ENCODE measurements around the gene OR2T6.

Gene OR2T6

GRCh38 chr1:248372394-248372793, 3.2 kb upstream of the OR2T6 start:
- no peak for DNase-seq (ENCODE audit: low read depth)
- H3K4me3 ChIP-seq (ENCODE audit: low read length): no peak overlapping the region
- no peak for TF ChIP-seq CTCF (IDR thresholded peaks at IDR 0.05; ENCODE audit: insufficient read depth, low read depth, low read length, missing control alignments)

DNA sequence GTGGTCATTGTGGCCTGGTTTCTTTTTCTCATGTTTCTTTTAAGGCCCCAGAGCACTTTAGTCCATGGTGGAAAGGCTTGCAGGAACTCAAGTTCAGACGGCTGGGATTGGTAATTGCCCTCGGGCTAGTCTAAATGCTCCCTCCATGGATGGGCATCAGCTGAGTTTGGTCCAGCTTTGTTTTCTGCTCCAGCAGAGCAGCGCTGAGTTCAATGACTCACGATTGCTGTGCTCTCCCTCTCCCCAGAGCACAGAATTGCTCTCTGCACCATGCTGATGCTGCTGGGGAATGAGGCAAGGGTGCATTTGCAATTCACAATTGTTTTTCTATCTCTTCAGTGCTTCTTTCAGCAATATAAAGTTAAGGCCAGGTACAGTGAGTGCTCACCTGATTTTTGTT, 1.8 kb upstream of the OR2T6 start:
- no peak overlapping the region for H3K4me3 ChIP-seq (ENCODE audit: low read length)
- no peak for DNase-seq (ENCODE audit: low read depth)
- TF ChIP-seq CTCF (IDR thresholded peaks at IDR 0.05; ENCODE audit: insufficient read depth, low read depth, low read length, missing control alignments): no peak

DNA sequence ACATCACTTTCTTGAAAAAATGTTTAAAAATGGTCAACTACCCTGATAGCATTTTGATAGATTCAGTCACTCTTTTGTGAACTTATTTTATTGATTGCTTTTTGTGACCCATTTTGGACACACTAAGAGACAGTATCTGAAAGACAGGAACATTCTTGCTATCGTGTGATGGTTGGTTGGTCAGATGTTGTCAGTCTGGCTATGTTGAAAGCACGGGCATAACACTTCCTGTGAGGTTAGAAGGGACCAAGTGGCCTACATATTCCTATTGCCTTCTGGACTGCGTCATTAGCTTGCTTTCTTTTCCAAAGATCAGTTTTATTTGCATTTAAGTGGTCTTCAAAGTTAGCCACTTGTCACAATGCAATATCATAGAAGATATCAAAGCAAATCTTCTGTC, 1.4 kb downstream of the OR2T6 start:
- no peak overlapping the region for H3K4me3 ChIP-seq (ENCODE audit: low read length)
- TF ChIP-seq CTCF (IDR thresholded peaks at IDR 0.05; ENCODE audit: insufficient read depth, low read depth, low read length, missing control alignments): no peak
- no peak for DNase-seq (ENCODE audit: low read depth)

DNA sequence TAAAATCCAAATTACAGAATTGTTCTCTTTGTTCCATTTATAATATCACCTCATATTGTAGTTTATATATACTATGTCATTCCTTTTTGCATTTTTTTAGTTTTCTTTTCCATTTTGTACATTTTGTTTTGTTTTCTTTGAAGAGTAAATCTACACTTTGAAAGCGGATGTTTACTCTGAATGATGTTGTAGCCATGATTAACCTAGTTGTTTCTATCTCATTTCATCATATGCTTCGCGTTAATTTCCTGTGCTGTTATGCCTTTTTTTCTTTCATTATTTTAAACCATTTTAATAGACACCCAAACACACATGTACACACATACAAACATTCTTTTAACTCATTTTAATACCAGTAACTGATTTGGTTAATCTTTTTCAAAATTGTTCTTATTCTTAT, 5.3 kb downstream of the OR2T6 start:
- no peak overlapping the region for H3K4me3 ChIP-seq (ENCODE audit: low read length)
- TF ChIP-seq CTCF (IDR thresholded peaks at IDR 0.05; ENCODE audit: insufficient read depth, low read depth, low read length, missing control alignments): no peak
- DNase-seq (ENCODE audit: low read depth): no peak

DNA sequence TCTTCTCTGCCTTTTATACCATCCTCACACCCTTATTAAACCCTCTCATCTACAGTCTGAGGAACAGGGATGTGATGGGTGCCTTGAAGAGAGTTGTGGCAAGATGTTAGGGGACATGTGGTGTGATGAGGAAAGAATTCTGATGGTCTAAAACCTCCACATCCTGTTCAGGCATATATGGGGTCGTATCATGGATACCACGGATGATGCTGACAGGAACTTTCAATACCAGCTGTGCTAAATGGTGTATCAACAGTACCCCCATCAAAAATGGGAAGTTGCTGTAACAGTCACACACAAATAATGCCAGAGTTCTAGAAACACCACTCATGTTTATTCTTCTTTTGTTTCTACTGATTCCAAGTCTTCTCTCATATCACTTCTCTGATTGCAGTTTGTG, 12.9 kb downstream of the OR2T6 start:
- no peak for DNase-seq (ENCODE audit: low read depth)
- no peak overlapping the region for H3K4me3 ChIP-seq (ENCODE audit: low read length)
- TF ChIP-seq CTCF (IDR thresholded peaks at IDR 0.05; ENCODE audit: insufficient read depth, low read depth, low read length, missing control alignments): no peak

GRCh38 chr1:248393050-248393449, 17.5 kb downstream of the OR2T6 start:
- H3K4me3 ChIP-seq (ENCODE audit: low read length): no peak overlapping the region
- DNase-seq (ENCODE audit: low read depth): no peak
- TF ChIP-seq CTCF (IDR thresholded peaks at IDR 0.05; ENCODE audit: insufficient read depth, low read depth, low read length, missing control alignments): no peak

GRCh38 chr1:248402748-248403147, 27.2 kb downstream of the OR2T6 start, which contains the start of gene OR2T1:
Gene OR2T1, plus strand, starts transcription at chr1:248403048. Its CDS starts 3,100 bp downstream, at chr1:248406148.
- H3K4me3 ChIP-seq (ENCODE audit: low read length): no peak within 1 kb of the TSS
- TF ChIP-seq CTCF (IDR thresholded peaks at IDR 0.05; ENCODE audit: insufficient read depth, low read depth, low read length, missing control alignments): no peak
- no peak for DNase-seq (ENCODE audit: low read depth)
